GM21390 (cell line): ENCODE results near the gene RNF5.
"Not testable (repeated sequence)": the region's sequence is repeated elsewhere in the genome, so short reads cannot be mapped to it uniquely, and the experiment has no call there.

Experiments used
- ATAC-seq: cut with Tn5 transposase; IDR thresholded peaks from one replicate; pipeline ENCODE4 v1.9.1; 2021; ENCODE audit not compliant: unreplicated experiment

Gene RNF5

DNA sequence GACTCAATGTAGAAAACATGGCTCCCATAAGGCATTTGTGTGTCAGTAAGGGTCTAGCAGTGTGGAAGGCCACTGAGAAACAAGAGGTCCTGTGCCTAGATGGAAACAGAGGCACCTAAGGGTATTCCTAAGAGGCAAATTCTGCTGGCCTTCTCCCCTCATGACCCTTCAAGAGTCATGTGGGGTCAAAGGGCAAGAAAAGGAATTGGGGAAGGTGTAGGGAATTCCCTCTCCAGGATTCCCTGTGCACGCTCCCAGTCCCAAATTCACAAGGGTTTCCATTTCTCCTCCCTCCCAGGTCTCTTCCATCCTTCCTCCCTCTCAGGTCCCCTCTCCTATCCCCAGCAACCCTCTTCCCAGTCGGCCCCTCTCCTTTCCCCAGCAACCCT, 2.9 kb upstream of the RNF5 start:
- no peak for ATAC-seq

DNA sequence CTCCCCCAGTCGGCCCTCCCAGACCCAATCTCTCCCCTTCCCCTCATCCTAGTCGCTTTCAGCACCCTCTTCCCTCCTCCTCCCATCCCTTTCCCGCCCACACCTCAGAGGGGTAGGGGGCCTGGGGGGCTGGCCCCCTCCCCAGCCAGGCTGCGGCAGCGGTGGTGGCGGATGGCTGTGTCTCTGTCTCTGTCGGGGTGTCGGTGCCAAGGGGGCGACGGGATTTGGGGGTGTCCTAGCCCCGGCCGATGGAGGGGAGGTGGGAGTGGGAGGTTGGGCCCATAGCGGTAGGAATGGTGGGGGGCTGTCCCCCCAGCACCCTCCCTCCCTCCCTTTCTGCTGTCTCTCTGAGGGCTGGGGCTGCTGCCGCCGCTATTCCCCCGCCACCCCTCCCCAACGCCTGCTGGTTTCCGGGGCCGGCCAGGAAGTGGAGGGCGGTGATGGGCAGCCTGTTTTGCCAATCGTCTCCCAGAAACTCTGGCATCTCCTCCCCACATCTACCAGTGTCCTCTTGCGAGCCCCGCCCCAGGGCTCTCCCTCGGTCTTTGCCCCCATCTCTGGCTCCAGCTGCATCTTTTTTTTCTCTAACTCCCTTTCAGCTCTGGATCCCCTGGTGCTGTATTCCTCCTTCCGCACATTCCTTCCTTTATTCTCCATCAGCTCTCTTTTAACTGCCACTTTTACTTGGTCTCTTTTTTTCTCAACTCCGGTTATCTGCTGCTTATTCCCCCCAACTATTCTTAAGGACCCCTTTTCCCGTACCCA, 2.3 kb upstream of the RNF5 start, which contains the start of gene AGPAT1:
TSS of gene AGPAT1 (minus strand) at position 374 of the 765 bp plus-strand sequence. CDS start 4,588 bp downstream, outside the sequence.
- peak; percentile 40 for ATAC-seq

DNA sequence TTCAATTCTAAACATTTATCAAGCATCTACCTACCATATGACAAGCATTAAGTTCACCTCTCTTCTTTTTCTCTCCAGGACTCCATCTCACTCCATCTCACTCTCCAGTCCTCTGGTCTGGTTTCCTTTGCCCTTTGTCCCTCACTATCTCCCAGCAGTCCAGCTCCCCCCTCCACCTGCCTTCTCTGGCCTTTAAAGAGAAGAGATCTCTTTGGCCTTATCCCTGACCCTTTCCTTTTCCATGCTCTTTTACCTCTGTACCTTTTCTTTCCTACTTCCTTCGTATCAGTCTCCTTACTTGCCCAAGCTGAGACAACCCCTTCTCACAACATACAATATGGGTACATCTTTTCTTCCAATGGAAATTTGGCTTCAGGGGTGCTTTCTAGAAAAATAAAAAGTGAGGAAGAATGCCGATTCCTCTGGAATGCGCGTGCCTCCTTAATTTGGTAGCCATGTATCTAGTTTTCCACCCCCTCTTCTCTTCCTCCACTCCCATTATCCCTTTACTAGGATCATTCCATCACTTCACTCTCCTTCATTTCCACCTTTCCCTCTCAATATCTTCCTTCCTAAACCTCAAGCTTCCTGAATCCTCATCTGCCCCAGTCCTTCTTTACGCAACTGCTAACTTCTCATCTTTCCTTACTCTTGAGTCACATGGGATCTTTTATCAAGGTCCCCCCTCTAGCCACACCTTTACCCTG, 1.6 kb upstream of the RNF5 start:
- ATAC-seq: no peak

GRCh38 chr6:32177183-32177787, 920 bp upstream of the RNF5 start:
- peak; percentile 4 for ATAC-seq

DNA sequence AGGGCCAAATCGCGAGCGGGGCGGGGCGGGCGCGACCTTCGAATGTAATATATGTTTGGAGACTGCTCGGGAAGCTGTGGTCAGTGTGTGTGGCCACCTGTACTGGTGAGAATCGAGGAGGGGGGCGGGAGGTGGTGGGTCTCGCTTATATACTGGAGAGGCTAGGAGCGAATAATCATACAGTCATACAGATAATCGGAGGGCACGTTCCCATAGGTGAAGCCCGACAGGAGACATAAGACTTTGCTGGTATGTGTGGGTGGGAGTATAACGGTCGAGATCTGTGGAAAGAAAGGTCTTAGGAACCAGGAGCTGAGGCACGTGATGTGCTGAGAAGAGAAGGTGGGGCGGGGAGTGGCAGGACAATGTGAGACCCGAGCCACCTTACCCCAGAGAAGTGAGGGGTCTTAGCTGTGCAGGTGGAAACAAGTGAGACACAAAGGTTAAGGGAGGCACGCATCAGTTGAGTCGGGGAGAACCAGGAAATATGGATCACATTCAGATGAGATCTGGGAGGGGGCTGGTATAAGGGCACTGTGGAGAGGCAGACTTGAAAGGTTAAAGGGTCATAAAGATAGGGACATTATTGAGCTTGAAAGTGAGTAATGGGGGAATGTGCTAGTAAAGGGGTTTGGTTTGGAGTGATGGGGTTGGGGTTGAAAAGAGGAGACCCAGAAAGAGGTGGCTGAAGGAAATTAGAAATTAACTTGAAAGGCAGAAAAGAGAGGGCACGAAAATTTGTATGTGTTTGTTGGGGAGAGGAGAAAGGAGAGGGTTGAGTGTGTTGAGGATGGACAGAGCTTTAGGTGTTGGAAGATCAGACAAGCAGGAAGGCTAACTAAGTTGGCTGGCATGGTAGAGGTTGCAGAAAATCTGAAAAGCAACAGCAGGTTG, 589 bp downstream of the RNF5 start:
- no peak for ATAC-seq

GRCh38 chr6:32179766-32180405, 1.7 kb downstream of the RNF5 start:
- no peak for ATAC-seq

DNA sequence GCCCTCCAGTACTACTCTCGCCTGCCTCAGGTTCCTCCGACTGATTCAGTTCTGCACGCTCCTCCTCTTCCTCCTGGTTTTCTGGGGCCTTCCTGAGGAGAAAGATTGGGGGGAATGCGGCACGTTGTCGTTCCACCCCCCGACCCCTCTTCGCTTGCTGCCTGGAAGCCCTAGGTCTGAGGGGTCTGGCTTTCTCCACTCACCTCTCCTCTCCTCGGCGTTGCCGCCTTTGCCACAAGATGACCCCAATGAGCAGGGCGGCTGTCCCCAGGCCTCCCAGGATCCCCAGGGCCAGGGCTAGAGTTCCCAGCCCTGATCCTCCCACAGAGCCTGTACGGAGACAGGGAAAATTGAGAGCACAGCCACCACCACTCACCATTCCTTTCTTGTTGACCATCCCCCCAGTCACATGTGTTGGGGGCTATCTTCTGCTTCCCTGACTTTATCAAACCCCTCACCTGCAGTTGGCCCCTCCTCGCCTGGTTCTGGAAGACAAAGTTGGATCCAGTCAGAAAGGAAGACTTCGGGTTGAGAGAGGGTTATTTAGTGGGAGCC, 3.0 kb downstream of the RNF5 start:
- ATAC-seq: no peak

DNA sequence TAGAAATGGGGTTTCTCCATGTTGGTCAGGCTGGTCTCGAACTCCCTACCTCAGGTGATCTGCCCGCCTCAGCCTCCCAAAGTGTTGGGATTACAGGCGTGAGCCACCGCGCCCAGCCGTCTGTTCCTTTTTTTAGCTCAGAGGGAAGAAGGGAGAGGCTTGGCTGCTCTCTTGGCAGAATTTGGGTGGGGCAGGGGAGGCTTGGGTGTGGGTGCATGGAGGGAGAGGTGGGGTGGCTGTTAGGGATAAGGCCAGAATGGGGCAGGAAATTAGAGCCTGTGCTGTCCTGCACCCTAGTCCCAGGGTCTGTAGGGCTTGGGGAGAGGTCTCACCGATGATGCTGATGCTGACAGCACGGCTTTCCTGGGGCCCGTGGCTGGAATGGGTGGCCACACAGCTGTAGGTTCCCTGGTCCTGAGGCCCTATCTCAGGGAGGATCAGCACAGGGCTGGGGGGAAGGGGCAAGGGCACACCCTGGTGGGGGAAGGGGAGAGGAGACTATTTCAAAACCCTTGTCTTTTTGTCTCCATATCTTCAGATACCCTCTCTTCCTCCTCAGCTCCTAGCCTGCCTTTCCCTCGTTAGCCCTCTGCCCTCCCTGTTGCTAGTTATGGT, 3.8 kb downstream of the RNF5 start:
- ATAC-seq: no peak

DNA sequence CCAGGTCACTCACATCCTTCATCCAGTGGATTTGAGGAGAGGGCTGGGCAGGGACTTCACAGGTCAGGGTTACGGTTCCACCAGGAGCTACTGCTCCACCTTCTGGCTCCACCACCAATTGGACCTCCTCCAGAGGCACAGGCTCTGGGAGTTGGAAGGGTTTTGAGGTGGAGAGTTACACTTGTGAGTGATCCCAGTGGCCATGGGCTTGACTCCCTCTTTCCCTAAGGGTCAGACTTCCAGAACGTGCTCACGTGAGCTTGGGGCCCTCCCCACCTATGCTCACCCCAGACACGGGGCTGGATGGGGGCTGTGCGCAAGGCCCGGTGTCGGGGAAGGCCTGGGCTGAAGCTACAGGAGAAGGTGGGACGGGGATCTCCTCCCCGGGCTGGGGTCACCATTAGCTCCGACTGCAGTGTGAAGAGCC, 4.4 kb downstream of the RNF5 start:
- ATAC-seq: no peak

DNA sequence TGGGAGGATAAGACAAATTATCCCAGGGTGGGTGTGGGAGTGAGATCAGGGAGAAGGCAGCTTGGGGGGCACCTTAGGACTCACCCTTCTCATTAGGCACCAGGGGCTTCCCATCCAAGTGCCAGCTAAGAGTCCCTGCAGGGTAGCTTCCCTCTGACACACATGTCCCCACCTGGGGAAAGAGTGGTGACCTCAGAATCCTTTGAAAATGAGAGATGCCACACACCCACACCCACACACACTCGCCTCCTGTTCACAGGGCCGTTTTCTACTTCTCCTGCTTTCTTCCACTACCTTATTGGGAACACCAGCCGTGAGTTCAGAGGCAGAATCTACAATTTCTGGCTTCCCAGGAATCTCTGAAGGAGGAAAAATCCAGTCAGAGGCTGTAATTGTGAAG, 4.8 kb downstream of the RNF5 start:
- ATAC-seq: no peak

- ATAC-seq: no peak
These were observed 5.4 kb downstream of the RNF5 start for GRCh38 chr6:32183483-32184083.

DNA sequence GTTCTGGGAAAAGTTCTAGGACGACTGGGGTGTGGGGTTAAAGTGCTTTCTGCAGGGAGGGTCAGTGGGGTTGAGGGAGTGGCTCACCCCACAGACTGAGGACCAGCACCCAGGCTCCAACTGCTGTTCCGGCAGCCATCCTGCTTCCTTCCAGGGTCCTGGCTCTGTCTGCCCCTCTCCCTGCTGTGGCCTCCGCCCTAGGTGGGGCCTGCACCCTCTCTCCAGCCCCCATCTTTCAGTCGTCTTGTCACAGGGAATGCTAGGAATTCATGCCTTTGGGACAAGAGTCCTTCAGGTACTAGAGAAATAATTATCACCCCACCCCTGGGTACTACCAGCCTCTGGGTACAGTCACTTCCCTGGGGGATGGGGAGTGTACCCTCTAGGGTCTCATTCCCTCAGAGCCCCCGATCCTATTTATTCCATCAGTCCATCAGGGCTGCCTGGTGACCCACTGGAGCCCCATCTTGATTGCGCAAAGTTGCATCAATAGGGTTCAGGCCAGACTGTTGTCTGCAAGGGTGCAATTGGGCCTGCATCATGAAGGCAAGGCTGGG, 6.0 kb downstream of the RNF5 start, which contains the start of gene AGER:
TSS of gene AGER (minus strand) at position 170 of the 557 bp plus-strand sequence. CDS start at position 139, 31 bp downstream.
- ATAC-seq: no peak

DNA sequence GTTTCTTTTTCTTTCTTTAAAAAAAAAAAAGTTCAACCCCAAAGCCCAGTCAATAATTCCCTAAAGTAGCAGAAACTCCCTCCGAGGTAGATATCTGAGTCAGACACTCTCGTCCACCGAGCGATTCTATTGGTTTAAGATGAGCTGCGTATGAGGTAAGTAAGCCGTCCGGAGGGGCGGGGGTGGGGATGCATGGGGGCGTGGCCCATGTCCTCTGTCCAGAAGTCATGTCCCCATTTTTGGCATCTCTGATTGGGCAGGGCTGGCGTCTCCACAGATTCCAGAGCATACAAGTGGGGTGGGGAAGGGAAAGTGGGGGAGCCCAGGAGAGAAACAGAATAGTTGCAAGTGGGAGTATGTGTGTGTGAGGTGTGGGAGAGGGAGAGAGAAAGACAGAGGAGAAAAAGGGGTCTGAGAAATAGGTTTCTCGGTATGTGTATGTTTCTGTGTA, 7.5 kb downstream of the RNF5 start:
- ATAC-seq: not testable (repeated sequence)

DNA sequence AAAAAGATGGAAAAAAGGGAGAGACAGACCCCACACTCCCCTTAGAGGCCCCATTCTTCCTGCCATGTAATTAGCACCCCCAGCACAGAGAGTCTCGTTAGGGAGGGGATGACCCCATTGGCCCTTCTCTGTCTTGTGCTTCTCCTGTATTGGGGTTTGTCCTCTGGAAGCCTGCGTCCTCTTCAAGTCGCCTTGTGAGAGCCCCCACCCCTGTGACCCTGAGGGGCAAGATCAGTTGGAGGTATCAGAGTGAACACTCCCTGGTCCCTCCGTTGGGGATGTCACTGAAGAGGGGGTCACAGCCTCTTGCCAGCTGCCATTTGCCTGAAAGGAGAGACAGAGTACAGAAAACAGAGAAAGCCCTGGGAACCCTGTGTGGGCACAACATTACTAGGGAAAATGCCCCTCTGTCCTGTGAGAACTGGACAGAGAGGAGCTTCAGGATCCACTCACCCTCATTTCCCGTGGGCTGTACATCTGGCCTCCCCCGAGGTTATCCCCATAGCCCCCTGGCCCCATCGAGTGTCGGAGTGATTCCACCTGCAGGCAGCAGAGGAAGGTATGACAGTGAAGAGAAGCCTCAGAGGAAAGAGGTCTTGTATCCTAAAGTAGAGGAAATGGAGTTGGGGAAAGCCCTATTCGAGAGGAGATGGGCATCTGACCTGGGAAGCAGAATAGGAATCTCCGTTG, 8.1 kb downstream of the RNF5 start:
- ATAC-seq: not testable (repeated sequence)

DNA sequence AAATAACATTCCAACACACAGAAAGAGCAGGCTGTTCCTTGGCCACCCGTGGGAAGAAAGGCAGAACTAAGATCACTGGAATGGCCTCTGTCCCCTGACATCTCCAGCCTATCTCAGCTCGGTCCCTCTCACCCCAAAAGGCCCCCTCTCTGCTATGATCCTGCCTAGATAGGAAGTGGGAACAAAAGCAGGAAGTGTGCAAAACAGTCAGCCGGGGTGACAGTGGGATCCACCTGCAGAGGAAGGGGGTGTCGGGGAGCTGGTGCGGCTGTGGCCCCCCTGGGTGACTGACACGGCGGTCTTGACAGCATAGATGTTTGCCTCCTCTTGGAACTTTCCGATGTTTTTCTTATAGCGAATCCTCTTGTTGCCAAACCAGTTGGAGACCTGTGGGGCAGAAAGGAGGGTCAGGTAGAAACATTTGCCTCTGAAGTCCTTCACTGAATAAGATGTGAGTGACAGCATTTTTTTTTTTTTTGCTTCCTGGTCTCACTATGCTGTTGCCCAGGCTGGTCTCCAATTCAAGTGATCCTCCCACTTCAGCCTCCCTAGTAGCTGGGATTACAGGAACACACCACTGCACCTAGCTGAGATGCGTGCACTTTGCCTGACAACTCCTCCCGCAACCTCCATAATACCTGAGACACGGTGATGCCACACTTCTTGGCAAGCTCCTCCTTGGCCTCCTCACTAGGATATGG, 9.0 kb downstream of the RNF5 start:
- ATAC-seq: no peak

- ATAC-seq: not testable (repeated sequence)
These were observed 9.6 kb downstream of the RNF5 start for GRCh38 chr6:32187725-32188380.
